Neural cell (in vitro differentiated cells): ENCODE data around the gene TICAM2. TPM values are rescaled to one million over a fixed set of nuclear protein-coding genes. Genes with fewer than 3 reads are reported as not detected.

Experiments
- H2AFZ ChIP-seq: fragments of 200-600, 300-800 bp; sonication (generic), shearing (Covaris generic); 2 replicates; pipeline ENCODE4 v1.6.0; 2014; ENCODE audit warnings: low read depth, mild to moderate bottlenecking, antibody characterized with exemption, low read length, moderate library complexity
- H3F3A ChIP-seq: fragments of 200-600 bp; shearing (Covaris generic); 2 replicates; pipeline ENCODE4 v1.6.1; 2016; ENCODE audit warnings: mild to moderate bottlenecking, moderate library complexity, mixed read lengths, antibody characterized with exemption, low read length; ENCODE audit not compliant: insufficient read depth, poor library complexity, severe bottlenecking
- H3K27ac ChIP-seq: fragments of 200-600, 300-800 bp; sonication (generic), shearing (Covaris generic); 2 replicates; pipeline ENCODE4 v1.5.1; 2014; ENCODE audit warnings: mild to moderate bottlenecking, low read length, moderate library complexity
- H3K27me3 ChIP-seq: fragments of 300-800, 200-600 bp; sonication (generic), shearing (Covaris generic); 2 replicates; pipeline ENCODE4 v1.6.0; 2014; ENCODE audit warnings: mild to moderate bottlenecking, low read depth, low read length, moderate library complexity; ENCODE audit not compliant: insufficient read depth
- H3K36me3 ChIP-seq: fragments of 300-800, 200-600 bp; sonication (generic), shearing (Covaris generic); 2 replicates; pipeline ENCODE4 v1.5.1; 2014; ENCODE audit warnings: mild to moderate bottlenecking, antibody characterized with exemption, low read length, moderate library complexity; ENCODE audit not compliant: insufficient read depth
- H3K4me2 ChIP-seq: fragments of 300-800, 200-600 bp; sonication (generic), shearing (Covaris generic); 2 replicates; pipeline ENCODE4 v1.6.0; 2014; ENCODE audit warnings: mild to moderate bottlenecking, low read length
- H3K4me3 ChIP-seq: fragments of 300-800, 200-600 bp; sonication (generic), shearing (Covaris generic); 2 replicates; pipeline ENCODE4 v1.5.1; 2014; ENCODE audit warnings: mild to moderate bottlenecking, low read length, moderate library complexity
- H3K79me2 ChIP-seq: fragments of 200-600 bp; shearing (Covaris generic); replicated peaks from 2 replicates; pipeline ENCODE4 v1.6.0; 2014; ENCODE audit warnings: mild to moderate bottlenecking, low read length, moderate library complexity; ENCODE audit not compliant: insufficient read depth
- H3K9ac ChIP-seq: fragments of 300-800, 200-600 bp; sonication (generic), shearing (Covaris generic); 2 replicates; pipeline ENCODE4 v1.6.1; 2016; ENCODE audit warnings: mild to moderate bottlenecking, low read length, mixed read lengths
- H3K9me2 ChIP-seq: fragments of 200-600 bp; shearing (Covaris generic); 2 replicates; pipeline ENCODE4 v1.6.1; 2016; ENCODE audit warnings: mild to moderate bottlenecking, low read length, mixed read lengths; ENCODE audit not compliant: insufficient read depth
- H3K9me3 ChIP-seq: fragments of 200-600, 300-800 bp; sonication (generic), shearing (Covaris generic); 2 replicates; pipeline ENCODE4 v1.6.1; 2016; ENCODE audit warnings: mild to moderate bottlenecking, mixed run types, low read length, moderate library complexity, mixed read lengths
- H4K20me1 ChIP-seq: fragments of 200-600 bp; shearing (Covaris generic); 2 replicates; pipeline ENCODE4 v1.6.1; 2016; ENCODE audit warnings: mild to moderate bottlenecking, mixed run types; ENCODE audit not compliant: insufficient read depth
- EP300 ChIP-seq: fragments of 450-650 bp; conservative IDR thresholded peaks from 2 replicates; pipeline ENCODE4 v1.6.1; 2014; ENCODE audit warnings: antibody characterized with exemption, mild to moderate bottlenecking, moderate library complexity; ENCODE audit not compliant: poor library complexity, severe bottlenecking
- EZH2 ChIP-seq: fragments of 200-600, 300-800 bp; shearing (Covaris generic), sonication (generic); IDR thresholded peaks from 2 replicates; pipeline ENCODE4 v1.6.1; 2014; ENCODE audit warnings: antibody characterized with exemption, low read length, borderline replicate concordance, mild to moderate bottlenecking; ENCODE audit not compliant: insufficient read depth, poor library complexity, severe bottlenecking
- MXI1 ChIP-seq: fragments of 450-650 bp; conservative IDR thresholded peaks from 2 replicates; pipeline ENCODE4 v1.6.1; 2014; ENCODE audit warnings: antibody characterized with exemption, mild to moderate bottlenecking; ENCODE audit not compliant: poor library complexity, severe bottlenecking
- POLR2AphosphoS5 ChIP-seq: IDR thresholded peaks from 2 replicates; pipeline ENCODE4 v1.6.1; 2012
- RAD21 ChIP-seq: fragments of 450-650 bp; conservative IDR thresholded peaks from 2 replicates; pipeline ENCODE4 v1.6.1; 2014; ENCODE audit warnings: antibody characterized with exemption, mild to moderate bottlenecking, moderate library complexity
- SMC3 ChIP-seq: fragments of 450-650 bp; conservative IDR thresholded peaks from 2 replicates; pipeline ENCODE4 v1.6.1; 2014; ENCODE audit warnings: antibody characterized with exemption, mild to moderate bottlenecking, moderate library complexity; ENCODE audit not compliant: poor library complexity
- TAF1 ChIP-seq: IDR thresholded peaks from 2 replicates; pipeline ENCODE4 v1.6.1; 2012; ENCODE audit warnings: low read depth
- polyA plus RNA-seq: library from polyadenylated mRNA; depleted of rRNA; stranded (reverse); fragments of >200 nt; gene quantifications from 2 replicates; pipeline ENCODE4 v1.2.3, GENCODE V29; 2014
- TF ChIP-seq, protein P1 (sequence below): fragments of 450-650 bp; IDR thresholded peaks from 2 replicates; pipeline ENCODE4 v1.5.1; 2014; ENCODE audit warnings: antibody characterized with exemption, mild to moderate bottlenecking, moderate library complexity; ENCODE audit not compliant: poor library complexity, severe bottlenecking
- TF ChIP-seq, protein P2 (sequence below): IDR thresholded peaks from 2 replicates; pipeline ENCODE4 v1.6.1; 2012; ENCODE audit warnings: borderline replicate concordance

Gene TICAM2
- polyA plus RNA-seq, 1 donor from 2014 or later: not detected

GRCh38 chr5:115621365-115621900 lies 19.2 kb upstream of the TICAM2 start:
- H3K9ac ChIP-seq: no peak overlapping the region
- no peak overlapping the region for H3K4me2 ChIP-seq
- peaks cover 39% of the 10 kb centered on the region for H3K79me2 ChIP-seq
- peaks cover 13% of the 10 kb centered on the region for H3K36me3 ChIP-seq
- no peaks in the 10 kb centered on the region for H3K27me3 ChIP-seq
- no peaks in the 10 kb centered on the region for H3F3A ChIP-seq
- no peaks in the 10 kb centered on the region for H3K9me3 ChIP-seq
- H3K4me3 ChIP-seq: no peak overlapping the region
- no peak for TF ChIP-seq EP300
- no peak for TF ChIP-seq TAF1
- TF ChIP-seq, protein P1, sequence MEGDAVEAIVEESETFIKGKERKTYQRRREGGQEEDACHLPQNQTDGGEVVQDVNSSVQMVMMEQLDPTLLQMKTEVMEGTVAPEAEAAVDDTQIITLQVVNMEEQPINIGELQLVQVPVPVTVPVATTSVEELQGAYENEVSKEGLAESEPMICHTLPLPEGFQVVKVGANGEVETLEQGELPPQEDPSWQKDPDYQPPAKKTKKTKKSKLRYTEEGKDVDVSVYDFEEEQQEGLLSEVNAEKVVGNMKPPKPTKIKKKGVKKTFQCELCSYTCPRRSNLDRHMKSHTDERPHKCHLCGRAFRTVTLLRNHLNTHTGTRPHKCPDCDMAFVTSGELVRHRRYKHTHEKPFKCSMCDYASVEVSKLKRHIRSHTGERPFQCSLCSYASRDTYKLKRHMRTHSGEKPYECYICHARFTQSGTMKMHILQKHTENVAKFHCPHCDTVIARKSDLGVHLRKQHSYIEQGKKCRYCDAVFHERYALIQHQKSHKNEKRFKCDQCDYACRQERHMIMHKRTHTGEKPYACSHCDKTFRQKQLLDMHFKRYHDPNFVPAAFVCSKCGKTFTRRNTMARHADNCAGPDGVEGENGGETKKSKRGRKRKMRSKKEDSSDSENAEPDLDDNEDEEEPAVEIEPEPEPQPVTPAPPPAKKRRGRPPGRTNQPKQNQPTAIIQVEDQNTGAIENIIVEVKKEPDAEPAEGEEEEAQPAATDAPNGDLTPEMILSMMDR: no peak
- no peak for TF ChIP-seq SMC3
- TF ChIP-seq, protein P2, sequence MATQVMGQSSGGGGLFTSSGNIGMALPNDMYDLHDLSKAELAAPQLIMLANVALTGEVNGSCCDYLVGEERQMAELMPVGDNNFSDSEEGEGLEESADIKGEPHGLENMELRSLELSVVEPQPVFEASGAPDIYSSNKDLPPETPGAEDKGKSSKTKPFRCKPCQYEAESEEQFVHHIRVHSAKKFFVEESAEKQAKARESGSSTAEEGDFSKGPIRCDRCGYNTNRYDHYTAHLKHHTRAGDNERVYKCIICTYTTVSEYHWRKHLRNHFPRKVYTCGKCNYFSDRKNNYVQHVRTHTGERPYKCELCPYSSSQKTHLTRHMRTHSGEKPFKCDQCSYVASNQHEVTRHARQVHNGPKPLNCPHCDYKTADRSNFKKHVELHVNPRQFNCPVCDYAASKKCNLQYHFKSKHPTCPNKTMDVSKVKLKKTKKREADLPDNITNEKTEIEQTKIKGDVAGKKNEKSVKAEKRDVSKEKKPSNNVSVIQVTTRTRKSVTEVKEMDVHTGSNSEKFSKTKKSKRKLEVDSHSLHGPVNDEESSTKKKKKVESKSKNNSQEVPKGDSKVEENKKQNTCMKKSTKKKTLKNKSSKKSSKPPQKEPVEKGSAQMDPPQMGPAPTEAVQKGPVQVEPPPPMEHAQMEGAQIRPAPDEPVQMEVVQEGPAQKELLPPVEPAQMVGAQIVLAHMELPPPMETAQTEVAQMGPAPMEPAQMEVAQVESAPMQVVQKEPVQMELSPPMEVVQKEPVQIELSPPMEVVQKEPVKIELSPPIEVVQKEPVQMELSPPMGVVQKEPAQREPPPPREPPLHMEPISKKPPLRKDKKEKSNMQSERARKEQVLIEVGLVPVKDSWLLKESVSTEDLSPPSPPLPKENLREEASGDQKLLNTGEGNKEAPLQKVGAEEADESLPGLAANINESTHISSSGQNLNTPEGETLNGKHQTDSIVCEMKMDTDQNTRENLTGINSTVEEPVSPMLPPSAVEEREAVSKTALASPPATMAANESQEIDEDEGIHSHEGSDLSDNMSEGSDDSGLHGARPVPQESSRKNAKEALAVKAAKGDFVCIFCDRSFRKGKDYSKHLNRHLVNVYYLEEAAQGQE: no peak
- TF ChIP-seq EZH2: no peak
- no peak for TF ChIP-seq RAD21
- TF ChIP-seq MXI1: no peak
- TF ChIP-seq POLR2AphosphoS5: no peak
- H3K9me2 ChIP-seq: no peaks in the 10 kb centered on the region
- H3K27ac ChIP-seq: no peak overlapping the region
- H2AFZ ChIP-seq: no peak overlapping the region
- H4K20me1 ChIP-seq: no peaks in the 10 kb centered on the region

DNA sequence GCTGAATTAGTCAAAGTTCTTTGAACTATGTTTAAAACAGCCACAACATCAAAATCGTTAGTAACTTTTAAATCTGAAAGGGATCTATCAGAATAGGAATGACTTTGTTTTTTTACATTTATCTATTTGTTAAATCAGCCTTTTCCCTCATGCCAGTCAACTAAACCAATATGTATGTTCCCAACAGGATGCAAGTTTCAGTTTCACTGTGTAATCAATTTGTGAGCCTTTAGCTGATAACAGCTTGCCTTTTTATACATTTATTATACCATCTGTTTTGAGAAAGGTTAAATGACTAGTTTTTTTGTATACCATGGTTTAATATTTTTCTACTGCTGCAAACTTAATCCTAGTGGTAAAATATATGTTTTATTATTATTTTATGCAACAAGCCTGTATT lies 14.6 kb upstream of the TICAM2 start:
- Histone ChIP-seq H4K20me1 (no peaks in the 10 kb centered on the region), H3K36me3 (peaks cover 35% of the 10 kb centered on the region), H3K79me2 (peaks cover 6% of the 10 kb centered on the region)

More for the DNA sequence above, 14.6 kb upstream of the TICAM2 start:
- Histone ChIP-seq H3K27me3 (no peaks in the 10 kb centered on the region), H3F3A (no peaks in the 10 kb centered on the region), H3K4me2 (no peak overlapping the region), H3K4me3 (no peak overlapping the region), H3K9me2 (no peaks in the 10 kb centered on the region), H3K9me3 (no peaks in the 10 kb centered on the region), H3K27ac (no peak overlapping the region), H3K9ac (no peak overlapping the region), H2AFZ (no peak overlapping the region)
- TF ChIP-seq RAD21 (no peak), EP300 (no peak), POLR2AphosphoS5 (no peak)
